ENCODE results near the gene CYP19A1.
A peak's percentile ranks its signal among the peaks of the same experiment; 100 is the strongest.
"Not testable (repeated sequence)": the region's sequence is repeated elsewhere in the genome, so short reads cannot be mapped to it uniquely, and the experiment has no call there.

Gene CYP19A1

DNA sequence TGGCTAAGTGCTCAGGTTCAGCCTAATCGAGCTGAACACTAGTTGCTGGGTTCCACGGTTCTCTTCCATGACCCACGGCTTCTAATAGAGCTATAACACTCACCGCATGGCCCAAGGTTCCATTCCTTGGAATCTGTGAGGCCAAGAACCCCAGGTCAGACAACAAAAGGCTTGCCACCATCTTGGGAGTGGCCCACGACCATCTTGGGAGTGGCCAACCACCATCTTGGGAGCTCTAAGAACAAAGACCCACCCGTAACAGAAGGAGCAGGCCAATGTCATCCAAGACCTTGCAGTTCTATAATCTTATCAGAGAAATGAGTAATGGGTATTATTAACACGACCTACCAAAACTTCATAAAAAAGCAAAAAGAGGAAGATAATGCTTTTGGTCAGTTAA lies 77.3 kb downstream of the CYP19A1 start:
- not testable (repeated sequence) for DNase-seq (ENCODE audit: low spot score)

DNA sequence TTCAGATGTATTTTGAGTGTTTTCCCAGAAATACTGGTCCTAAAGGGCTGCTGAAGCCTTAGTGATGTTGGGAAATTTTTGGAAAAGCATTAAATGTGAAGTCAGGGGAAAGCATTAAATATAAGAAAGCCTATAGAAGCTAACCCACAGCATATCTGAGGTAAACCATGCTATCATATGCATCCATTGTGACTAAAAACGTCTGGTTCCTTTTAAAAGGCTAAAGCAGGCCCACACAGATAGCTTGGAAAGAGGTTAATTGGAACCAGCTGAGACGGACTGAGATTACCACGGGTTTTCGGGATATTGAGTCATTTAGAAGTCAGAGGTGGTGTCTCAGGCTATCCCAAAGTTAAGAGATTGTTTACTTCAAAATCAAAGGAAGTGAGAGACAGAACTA lies 78.2 kb downstream of the CYP19A1 start:
- no peak for DNase-seq (ENCODE audit: low spot score)

- DNase-seq (ENCODE audit: low spot score): no peak
Measured at GRCh38 chr15:51255533-51255932, 82.9 kb downstream of the CYP19A1 start.

GRCh38 chr15:51253366-51253765 lies 85.0 kb downstream of the CYP19A1 start:
- no peak for DNase-seq (ENCODE audit: low spot score)

GRCh38 chr15:51252671-51253070 lies 85.7 kb downstream of the CYP19A1 start:
- DNase-seq (ENCODE audit: low spot score): no peak

GRCh38 chr15:51251556-51251955 lies 86.8 kb downstream of the CYP19A1 start:
- no peak for DNase-seq (ENCODE audit: low spot score)

DNA sequence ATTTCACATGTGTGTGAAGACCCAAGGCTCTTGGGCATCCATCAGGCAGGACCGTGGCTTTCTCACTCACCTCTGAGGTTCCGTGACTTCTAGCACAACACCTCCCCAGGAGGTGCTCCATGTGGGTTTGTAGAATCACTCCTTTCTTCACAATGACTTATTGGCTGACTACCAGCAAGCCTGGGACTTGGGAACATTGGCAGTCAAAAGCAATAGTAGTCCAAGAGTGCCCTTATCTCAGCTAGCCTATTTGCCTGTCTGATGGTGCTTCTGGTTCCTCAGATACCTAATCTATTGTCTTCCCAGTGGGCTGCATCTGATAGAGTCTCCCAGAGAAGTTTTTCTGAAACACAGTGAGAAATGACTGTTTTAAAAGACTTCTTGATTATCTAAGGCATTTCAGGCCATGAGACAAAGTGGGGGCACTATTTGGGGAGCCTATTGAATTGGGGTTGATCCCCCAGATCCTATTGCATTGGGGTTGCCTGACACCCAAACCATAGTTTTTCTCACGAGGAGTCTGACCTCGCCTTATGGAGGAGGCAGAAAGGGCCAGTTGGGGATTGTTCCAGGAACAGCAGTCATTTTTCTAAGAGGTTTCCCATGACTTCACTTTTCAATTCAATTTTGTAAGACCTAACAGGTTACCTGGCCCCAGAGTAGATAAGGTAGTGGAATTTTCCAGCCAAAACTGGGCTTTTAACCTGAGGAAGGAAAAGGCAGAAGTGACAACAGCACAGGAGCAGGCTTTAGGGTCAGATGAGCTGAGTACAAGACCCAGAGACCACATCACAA lies 88.0 kb downstream of the CYP19A1 start:
- no peak for DNase-seq (ENCODE audit: low spot score)

- DNase-seq (ENCODE audit: low spot score): no peak
Measured at GRCh38 chr15:51245628-51246027, 92.8 kb downstream of the CYP19A1 start.

- no peak for DNase-seq (ENCODE audit: low spot score)
Measured at GRCh38 chr15:51244423-51244869, 94.0 kb downstream of the CYP19A1 start.

DNA sequence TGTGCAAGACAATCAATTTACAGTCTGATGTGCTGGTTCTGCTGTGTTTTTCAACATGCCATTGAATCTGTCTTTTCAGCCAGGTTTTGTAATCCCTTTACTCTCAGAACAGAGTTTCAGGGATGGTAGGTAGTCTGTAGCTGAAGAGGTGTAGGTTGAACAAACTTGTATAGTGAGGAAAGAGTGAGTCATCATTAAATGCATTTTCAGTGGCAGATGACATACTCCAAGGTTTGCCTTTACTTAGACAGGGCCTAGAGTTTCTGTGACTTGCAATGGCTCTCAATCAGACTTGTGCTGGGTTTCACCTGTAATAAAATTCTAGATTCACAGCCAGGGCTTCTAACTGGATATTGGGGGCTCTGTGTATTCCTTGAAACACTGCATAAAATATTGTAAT lies 94.6 kb downstream of the CYP19A1 start:
- DNase-seq (ENCODE audit: low spot score): peak; percentile 17

GRCh38 chr15:51240066-51240465 lies 98.3 kb downstream of the CYP19A1 start:
- no peak for DNase-seq (ENCODE audit: low spot score)

DNA sequence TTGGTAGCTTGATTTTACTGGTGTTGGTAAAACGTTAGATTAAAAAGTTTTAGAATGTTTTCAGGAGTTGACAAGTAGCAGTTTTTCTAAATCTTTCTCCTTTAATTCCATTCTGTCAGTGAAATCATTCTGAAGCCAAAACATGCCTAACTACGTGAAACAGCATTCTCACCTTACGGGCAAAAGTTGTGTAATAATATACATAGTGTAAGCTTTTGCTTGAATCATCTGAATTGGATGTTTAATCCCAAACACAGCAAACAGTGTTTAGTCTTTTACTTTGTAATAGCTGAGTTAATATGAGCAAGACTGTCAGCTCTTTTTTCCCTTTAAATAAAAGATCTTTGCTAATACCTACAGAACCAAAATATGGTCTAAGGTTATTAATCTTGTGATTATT lies 100.6 kb downstream of the CYP19A1 start:
- DNase-seq (ENCODE audit: low spot score): no peak

DNA sequence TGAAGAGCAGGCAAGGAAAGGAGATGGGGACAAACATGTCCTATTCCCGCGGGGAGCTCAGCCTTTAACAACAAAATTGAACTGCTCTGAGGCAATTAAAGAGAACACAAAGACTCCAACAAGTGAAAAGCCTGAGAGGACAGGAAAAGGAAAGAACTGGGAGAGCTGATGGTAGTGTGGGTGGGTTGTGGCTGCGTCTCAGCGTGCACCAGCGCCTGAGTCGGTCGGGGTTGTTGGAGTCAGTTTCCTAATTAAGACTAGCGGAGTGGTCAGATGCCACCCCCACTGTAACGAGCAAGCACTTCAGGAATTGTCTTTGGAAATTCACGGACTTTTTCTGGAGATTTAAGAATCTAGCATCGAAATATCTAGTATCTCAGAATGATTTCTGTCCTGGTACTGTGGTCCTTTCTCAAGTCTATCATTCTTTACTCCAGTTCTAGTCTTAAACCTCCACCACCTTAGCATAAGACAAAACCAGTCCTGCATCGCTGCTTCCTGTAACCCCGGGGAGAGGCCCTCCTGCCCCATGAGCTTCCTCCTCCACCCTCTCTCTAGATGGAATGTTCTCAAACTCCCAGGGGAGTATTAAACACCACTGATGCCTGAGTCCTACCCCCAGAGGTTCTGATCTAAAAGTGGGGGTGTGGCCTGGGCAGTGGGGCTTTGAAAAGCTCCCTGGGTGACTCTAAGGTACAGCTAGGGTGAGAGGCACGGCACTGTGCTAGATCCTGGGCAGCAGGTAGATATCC lies 104.0 kb downstream of the CYP19A1 start:
- DNase-seq (ENCODE audit: low spot score): no peak

DNA sequence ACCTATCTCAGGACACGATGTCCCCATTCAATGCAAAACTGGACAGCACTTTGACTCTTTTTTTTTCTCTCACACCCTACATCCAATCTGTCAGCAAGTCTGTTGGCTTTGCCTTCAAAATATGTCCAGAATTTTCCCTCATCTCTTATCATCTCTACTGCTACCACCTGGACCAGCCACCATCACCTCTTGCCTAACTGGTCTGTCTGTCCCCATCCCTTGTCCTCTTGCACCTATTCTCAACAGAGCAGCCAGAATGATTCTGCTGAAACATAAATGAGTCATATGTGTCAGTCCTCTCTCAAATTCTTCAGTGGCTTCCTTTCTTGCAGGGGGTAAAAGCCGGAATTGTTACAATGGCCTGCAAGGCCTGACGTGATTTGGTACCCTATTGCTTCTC lies 105.8 kb downstream of the CYP19A1 start:
- no peak for DNase-seq (ENCODE audit: low spot score)

DNA sequence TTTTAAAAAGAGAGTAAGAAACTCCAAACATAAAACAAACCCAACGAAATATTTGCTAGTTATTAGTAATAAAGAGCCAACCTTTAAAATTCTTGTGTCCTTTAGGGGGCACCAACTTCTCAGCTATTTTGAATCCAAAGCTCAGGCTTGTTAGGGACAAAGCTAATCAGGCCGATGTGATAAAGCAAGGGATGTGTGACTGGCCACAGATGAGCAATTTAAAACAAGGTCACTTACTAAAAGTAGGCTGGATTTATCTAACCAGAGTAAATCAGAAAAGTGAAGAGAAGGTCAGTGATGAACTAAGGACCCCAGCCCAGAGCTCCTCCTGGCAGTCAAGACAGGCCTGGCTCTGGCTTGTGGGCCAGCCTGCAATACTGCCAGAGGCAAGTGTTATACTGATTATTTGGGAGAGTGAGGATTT lies 108.5 kb downstream of the CYP19A1 start:
- DNase-seq (ENCODE audit: low spot score): no peak

DNA sequence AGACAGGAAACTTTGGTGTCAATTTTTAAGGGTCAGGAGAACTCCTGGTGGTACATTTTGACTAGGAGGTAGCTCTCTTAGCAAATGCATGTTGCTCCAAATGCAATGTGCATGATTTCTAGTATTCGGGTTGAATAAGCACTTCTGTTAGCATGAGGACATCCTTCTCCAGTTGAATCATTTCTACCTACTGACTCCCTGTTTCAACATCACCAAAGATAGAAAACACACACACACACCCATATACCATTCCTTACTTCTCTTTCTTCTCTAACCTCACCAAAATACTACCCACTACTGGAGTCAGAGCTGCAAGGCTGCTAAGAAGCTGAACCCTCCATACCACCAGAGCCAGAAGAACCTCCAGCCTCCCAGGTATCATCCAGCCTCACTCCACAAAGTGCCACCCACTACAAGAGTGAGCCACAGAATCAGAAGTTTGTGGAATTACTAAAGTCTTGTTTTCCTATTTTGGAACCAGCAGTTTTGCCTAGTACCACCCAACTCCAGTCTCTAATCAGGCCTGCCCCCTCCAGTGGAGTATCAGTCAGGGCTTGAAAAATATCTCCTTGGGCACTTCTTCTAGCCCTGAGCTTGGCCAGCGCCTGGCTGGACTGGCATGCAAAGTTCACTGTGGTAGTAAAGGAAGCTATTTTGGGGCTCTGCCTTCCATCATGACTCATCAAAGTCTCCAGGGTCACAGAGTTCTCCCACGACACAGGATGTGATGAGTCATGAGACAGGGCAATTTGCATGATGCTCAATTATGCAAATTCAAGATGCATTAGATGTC lies 110.3 kb downstream of the CYP19A1 start:
- peak; percentile 75 for DNase-seq (ENCODE audit: low spot score)

GRCh38 chr15:51226576-51227210 lies 111.7 kb downstream of the CYP19A1 start:
- no peak for DNase-seq (ENCODE audit: low spot score)

DNA sequence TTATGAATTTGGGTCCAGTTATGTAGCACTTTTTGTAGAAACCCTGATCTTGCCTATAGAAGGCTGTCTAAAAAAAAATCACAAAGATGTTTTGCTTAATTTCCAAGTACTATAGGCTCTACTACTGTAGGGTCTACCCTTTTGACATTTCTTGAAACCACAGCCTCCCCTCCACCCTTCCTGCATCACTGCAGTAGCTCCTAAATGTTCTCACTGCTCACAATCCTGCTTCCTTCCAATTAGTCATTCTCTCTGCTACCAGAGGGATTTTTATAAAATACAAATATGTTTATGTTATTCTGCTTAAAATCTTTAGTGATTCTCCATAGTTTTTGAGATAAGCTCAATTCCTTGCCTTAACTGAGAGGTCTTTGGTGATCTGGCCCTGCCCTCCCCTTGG lies 114.0 kb downstream of the CYP19A1 start:
- DNase-seq (ENCODE audit: low spot score): no peak

GRCh38 chr15:51223771-51224229 lies 114.6 kb downstream of the CYP19A1 start:
- DNase-seq (ENCODE audit: low spot score): peak; percentile 84

DNA sequence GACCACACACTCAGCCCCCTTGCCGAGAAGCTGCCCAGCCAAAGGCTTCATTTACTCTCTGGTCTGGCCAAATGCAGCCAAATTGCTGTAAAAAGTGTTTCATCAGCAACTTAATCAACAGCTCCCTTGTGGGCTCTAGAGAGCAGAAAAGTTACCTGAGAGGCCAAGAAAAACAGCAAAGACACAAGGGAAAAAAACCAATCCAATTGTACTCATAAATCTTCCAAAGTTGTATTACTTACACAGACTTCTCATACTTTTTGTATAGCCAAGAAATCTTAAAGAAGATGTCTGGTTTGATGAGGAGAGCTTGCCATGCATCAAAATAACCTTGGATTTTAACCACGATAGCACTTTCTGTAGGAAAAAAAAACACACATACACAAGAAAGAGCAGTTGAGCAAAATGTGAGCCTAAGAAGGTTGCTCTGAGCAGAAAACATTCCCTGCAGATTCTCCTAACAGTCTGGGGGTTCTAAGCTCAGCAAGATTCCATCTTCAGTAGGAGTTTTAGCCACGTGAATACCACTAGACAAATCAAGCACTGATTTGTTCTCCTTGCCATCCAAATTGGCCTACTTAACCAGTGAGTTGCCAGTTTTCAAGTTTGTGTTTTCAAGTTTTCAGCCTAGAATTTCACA lies 120.0 kb downstream of the CYP19A1 start:
- DNase-seq (ENCODE audit: low spot score): no peak

DNA sequence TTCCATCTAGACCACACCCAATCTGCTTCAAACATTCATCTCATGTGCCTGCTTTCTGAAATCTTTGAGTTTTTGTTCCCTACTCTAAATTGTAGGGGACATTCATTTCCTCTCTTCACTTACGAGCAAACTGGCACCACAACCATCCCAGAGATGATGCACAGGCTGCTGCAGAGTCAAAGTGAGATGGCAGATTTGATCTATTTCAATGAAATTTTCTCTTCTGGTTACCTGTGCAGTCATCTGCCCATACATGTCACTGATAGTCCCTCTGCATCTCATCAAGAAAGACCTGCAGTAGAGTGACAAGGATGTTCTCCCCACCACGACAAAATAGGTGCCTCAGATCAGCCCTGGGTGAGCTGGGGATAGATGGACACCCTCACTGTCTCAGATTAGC lies 125.5 kb downstream of the CYP19A1 start:
- no peak for DNase-seq (ENCODE audit: low spot score)
